ENCODE data around the gene SPON1.
"Not testable (repeated sequence)": the region's sequence is repeated elsewhere in the genome, so short reads cannot be mapped to it uniquely, and the experiment has no call there.

The SPON1 gene

GRCh38 chr11:14112721-14113120 lies 150.2 kb downstream of the SPON1 start:
- in situ Hi-C loops (cut with MboI; ENCODE audit: low sequenced_read_pairs) = no loop called here

GRCh38 chr11:14114269-14114668 lies 151.7 kb downstream of the SPON1 start:
- in situ Hi-C loops (cut with MboI; ENCODE audit: low sequenced_read_pairs) = no loop called here

- in situ Hi-C loops (cut with MboI; ENCODE audit: low sequenced_read_pairs) = no loop called here
Observed at GRCh38 chr11:14114786-14115185, 152.3 kb downstream of the SPON1 start.

- in situ Hi-C loops (cut with MboI; ENCODE audit: low sequenced_read_pairs) = no loop called here
Observed at GRCh38 chr11:14117632-14118031, 155.1 kb downstream of the SPON1 start.

GRCh38 chr11:14118072-14118471 lies 155.5 kb downstream of the SPON1 start:
- in situ Hi-C loops (cut with MboI; ENCODE audit: low sequenced_read_pairs) = no loop called here

GRCh38 chr11:14119357-14119756 lies 156.8 kb downstream of the SPON1 start:
- in situ Hi-C loops (cut with MboI; ENCODE audit: low sequenced_read_pairs) = no loop called here

- in situ Hi-C loops (cut with MboI; ENCODE audit: low sequenced_read_pairs) = no loop called here
Observed at GRCh38 chr11:14124350-14124749, 161.8 kb downstream of the SPON1 start.

- in situ Hi-C loops (cut with MboI; ENCODE audit: low sequenced_read_pairs) = no loop called here
Observed at GRCh38 chr11:14124886-14125285, 162.4 kb downstream of the SPON1 start.

- in situ Hi-C loops (cut with MboI; ENCODE audit: low sequenced_read_pairs) = no loop called here
Observed at GRCh38 chr11:14125529-14125928, 163.0 kb downstream of the SPON1 start.

GRCh38 chr11:14127679-14128078 lies 165.2 kb downstream of the SPON1 start:
- in situ Hi-C loops (cut with MboI; ENCODE audit: low sequenced_read_pairs) = no loop called here

- in situ Hi-C loops (cut with MboI; ENCODE audit: low sequenced_read_pairs) = no loop called here
Observed at GRCh38 chr11:14132312-14132711, 169.8 kb downstream of the SPON1 start.

GRCh38 chr11:14133381-14133780 lies 170.9 kb downstream of the SPON1 start:
- in situ Hi-C loops (cut with MboI; ENCODE audit: low sequenced_read_pairs) = no loop called here

- in situ Hi-C loops (cut with MboI; ENCODE audit: low sequenced_read_pairs) = no loop called here
Observed at GRCh38 chr11:14136561-14136960, 174.0 kb downstream of the SPON1 start.

- in situ Hi-C loops (cut with MboI; ENCODE audit: low sequenced_read_pairs) = no loop called here
Observed at GRCh38 chr11:14137284-14137683, 174.8 kb downstream of the SPON1 start.

GRCh38 chr11:14140991-14141390 lies 178.5 kb downstream of the SPON1 start:
- in situ Hi-C loops (cut with MboI; ENCODE audit: low sequenced_read_pairs) = no loop called here

- in situ Hi-C loops (cut with MboI; ENCODE audit: low sequenced_read_pairs) = no loop called here
Observed at GRCh38 chr11:14141676-14142075, 179.2 kb downstream of the SPON1 start.

GRCh38 chr11:14144934-14145333 lies 182.4 kb downstream of the SPON1 start:
- in situ Hi-C loops (cut with MboI; ENCODE audit: low sequenced_read_pairs) = no loop called here

- in situ Hi-C loops (cut with MboI; ENCODE audit: low sequenced_read_pairs) = no loop called here
Observed at GRCh38 chr11:14148653-14149273, 186.2 kb downstream of the SPON1 start.

GRCh38 chr11:14149683-14150082 lies 187.2 kb downstream of the SPON1 start:
- in situ Hi-C loops (cut with MboI; ENCODE audit: low sequenced_read_pairs) = no loop called here

- in situ Hi-C loops (cut with MboI; ENCODE audit: low sequenced_read_pairs) = no loop called here
Observed at GRCh38 chr11:14150878-14151277, 188.4 kb downstream of the SPON1 start.

GRCh38 chr11:14154103-14154502 lies 191.6 kb downstream of the SPON1 start:
- in situ Hi-C loops (cut with MboI; ENCODE audit: low sequenced_read_pairs) = not testable (repeated sequence)

- in situ Hi-C loops (cut with MboI; ENCODE audit: low sequenced_read_pairs) = no loop called here
Observed at GRCh38 chr11:14158393-14158792, 195.9 kb downstream of the SPON1 start.

- in situ Hi-C loops (cut with MboI; ENCODE audit: low sequenced_read_pairs) = no loop called here
Observed at GRCh38 chr11:14163576-14163975, 201.1 kb downstream of the SPON1 start.

Measured in hTERT RPE-1 (cell line).